Measurements from ENCODE around the gene CIAO2A.

GRCh38 chr15:64045774-64046420 lies 47.7 kb downstream of the CIAO2A start:
- TF ChIP-seq CTCF (IDR thresholded peaks at IDR 0.05) (no peak), POLR2A (IDR thresholded peaks at IDR 0.05) (no peak)
